TTC549 (cell line): ENCODE results near the gene ACTL9.
"Not testable (repeated sequence)": the region's sequence is repeated elsewhere in the genome, so short reads cannot be mapped to it uniquely, and the experiment has no call there.

Experiments used
- FAIRE-seq: peaks from 2 replicates; lab custom pipeline; 2012; peaks lifted over from hg19 to GRCh38; lab: Jason Lieb, UNC

Gene ACTL9

DNA sequence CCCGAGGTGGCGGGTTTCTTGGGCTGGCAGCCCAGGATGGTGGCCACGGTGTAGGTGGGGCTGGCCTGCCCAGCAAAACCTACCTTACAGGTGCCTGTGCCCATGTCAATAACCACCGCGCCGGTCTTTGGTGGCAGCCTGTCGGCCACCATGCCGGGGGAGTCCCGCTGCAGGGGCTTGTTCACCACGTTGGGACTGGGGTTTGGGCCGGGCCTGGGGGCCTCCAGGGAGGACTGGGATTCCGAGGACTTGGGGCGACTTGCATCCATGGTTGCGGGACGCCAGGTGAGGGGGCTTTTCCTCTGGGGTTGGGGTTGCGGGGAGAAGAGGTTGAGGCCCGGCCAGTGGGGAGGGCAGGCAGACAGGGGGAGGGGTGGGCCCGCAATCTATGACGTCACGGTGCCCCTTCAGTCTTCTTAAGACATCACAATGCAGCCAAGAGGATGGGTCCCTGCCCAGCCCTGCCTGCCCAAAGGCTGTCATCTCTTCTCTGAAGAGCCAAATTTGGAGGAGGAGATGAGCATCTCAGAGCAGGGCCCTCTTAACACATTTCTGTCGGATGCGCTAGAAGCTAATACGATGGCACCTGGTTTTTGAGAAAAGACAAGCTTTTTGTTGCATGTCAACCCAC is at the start of gene ACTL9:
Gene ACTL9, minus strand, starts transcription at position 363 of the 631 bp plus-strand sequence. Its CDS starts 94 bp downstream, at position 269.
- FAIRE-seq: no peak

DNA sequence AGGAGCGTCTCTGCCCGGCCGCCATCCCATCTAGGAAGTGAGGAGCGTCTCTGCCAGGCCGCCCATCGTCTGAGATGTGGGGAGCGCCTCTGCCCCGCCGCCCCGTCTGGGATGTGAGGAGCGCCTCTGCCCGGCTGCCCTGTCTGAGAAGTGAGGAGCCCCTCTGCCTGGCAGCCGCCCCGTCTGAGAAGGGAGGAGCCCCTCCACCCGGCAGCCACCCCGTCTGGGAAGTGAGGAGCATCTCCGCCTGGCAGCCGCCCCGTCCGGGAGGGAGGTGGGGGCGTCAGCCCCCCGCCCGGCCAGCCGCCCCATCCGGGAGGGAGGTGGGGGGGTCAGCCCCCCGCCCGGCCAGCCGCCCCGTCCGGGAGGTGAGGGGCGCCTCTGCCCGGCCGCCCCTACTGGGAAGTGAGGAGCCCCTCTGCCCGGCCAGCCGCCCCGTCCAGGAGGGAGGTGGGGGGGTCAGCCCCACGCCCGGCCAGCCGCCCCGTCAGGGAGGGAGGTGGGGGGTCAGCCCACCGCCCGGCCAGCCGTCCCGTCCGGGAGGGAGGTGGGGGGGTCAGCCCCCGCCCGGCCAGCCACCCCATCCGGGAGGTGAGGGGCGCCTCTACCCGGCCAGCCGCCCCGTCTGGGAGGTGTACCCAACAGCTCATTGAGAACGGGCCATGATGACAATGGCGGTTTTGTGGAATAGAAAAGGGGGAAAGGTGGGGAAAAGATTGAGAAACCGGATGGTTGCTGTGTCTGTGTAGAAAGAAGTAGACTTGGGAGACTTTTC is 40.9 kb upstream of the ACTL9 start:
- not testable (repeated sequence) for FAIRE-seq

- no peak for FAIRE-seq
These were observed 39.8 kb upstream of the ACTL9 start for GRCh38 chr19:8738377-8738776.

GRCh38 chr19:8731428-8732169 is 33.0 kb upstream of the ACTL9 start:
- FAIRE-seq: no peak

GRCh38 chr19:8724276-8724675 is 25.7 kb upstream of the ACTL9 start:
- no peak for FAIRE-seq

- FAIRE-seq: no peak
These were observed 23.4 kb upstream of the ACTL9 start for GRCh38 chr19:8722032-8722431.

- FAIRE-seq: no peak
These were observed 22.7 kb upstream of the ACTL9 start, which contains the start of gene OR2Z1 for GRCh38 chr19:8721334-8721733. OR2Z1 (plus strand) TSS chr19:8721634; CDS start chr19:8731029, 9,395 bp downstream.

GRCh38 chr19:8710337-8710736 is 11.7 kb upstream of the ACTL9 start:
- FAIRE-seq: not testable (repeated sequence)

DNA sequence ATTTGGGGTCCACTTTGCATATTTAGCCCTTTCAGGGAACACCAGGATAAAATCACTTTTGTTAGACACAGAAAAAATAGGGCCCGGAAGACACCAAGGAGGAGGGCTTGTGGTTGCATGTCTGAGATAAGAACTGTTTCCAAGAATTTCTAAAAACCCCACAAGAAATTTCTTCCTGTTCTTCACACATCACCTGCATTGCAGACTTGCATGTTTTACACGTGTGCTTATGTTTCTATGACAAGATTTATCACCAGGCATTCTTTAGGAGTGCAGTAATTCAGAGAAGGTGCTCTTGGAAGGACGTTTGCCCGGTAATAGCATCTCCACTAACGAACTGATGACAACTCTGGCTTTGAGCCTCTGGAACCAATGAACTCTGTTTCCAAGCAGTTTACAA is 7.1 kb upstream of the ACTL9 start:
- no peak for FAIRE-seq

- FAIRE-seq: not testable (repeated sequence)
These were observed 6.7 kb upstream of the ACTL9 start for GRCh38 chr19:8705304-8705703.

DNA sequence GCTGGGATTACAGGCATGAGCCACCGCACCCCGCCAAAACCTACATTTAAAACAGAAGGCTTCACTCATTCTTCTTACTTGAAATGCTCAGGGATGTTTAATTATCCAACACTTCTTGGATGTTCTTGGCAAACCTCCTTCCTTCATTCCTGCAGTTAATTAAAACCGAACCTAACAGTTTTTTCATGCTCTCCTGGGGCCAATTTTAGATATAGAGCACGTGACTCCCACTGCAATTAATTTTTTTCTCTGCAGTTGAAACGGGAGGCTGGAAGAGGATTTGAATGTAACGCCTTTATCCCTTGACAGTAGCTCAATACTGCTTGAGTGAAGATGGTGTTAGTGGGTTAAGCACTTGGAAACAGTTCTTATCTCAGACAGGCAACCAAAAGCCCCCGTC is 4.6 kb upstream of the ACTL9 start:
- no peak for FAIRE-seq

DNA sequence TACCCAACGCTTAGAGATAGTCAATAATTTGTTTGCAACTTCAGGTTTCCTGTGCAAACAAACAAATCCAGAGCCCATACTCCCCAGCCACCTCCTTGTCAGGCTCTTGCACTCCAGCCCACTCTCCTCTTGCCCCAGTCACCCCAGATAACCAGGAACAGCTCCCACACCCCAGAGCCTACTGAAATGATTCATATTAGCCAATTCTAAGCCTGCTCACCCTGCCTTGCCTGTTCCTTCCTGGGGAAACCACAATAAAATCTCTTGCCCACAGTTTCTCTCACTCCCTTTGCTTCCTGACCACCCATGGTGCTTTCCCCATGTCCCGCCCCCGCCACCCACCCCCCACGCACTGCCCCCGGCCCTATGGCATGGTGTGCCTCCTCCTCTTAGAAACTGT is 3.8 kb upstream of the ACTL9 start:
- no peak for FAIRE-seq

- no peak for FAIRE-seq
These were observed 2.4 kb upstream of the ACTL9 start for GRCh38 chr19:8700956-8701355.

DNA sequence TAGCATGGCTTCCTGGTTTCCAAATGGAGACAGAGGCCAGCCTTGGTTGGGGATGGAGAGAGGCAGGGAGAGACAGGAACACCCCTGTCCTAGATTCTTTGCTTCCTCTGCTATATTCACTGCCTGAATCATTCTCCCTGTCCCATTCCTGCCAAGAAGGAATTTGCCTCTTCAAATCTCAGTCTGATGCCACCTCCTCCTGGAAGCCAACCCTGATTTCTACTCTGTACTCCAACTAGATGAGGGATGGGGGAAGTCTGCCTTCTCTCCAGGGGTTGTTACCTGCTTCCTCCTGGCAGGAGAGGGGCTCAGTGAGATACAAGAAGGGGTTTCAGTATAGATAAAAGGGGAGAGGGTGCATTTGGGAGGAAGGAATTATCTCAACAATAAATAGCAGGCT is 1.3 kb upstream of the ACTL9 start:
- FAIRE-seq: no peak

DNA sequence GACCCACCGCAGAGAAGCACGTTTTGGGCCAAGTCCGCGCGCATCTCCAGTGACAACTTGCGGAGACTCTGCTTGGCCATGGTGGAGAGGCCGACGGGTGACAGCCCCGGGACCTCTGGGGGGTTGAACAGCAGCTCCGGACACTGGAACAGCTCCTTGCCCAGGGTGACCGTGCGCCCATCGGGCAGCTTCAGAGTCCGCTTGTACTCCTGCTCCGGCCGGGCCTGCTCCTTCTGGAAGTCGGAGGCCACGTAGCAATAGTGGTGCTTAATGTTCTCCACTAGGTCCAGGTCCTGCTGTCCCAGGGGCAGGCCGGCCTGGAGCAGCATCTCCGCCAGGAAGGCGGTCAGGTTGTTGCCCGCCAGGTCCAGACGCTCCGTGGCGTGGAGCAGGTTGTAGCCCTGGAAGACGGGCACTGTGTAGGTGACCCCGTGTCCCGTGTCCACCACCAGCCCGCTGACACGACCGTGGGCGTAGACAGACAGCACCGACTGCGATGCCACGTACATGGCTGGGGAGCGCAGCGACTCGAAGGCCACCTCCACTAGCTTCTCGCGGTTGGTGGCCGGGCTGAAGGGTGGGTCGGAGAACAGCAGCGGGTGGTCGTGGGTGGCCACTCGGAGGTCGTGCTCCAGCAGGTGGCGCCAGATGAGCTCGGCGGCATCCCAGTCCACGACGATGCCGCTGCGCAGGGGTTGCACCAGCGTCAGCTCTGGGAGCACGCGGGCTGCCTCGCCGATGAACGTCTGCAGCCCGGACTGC is 743 bp downstream of the ACTL9 start:
- no peak for FAIRE-seq

- no peak for FAIRE-seq
These were observed 1.6 kb downstream of the ACTL9 start for GRCh38 chr19:8696993-8697392.

DNA sequence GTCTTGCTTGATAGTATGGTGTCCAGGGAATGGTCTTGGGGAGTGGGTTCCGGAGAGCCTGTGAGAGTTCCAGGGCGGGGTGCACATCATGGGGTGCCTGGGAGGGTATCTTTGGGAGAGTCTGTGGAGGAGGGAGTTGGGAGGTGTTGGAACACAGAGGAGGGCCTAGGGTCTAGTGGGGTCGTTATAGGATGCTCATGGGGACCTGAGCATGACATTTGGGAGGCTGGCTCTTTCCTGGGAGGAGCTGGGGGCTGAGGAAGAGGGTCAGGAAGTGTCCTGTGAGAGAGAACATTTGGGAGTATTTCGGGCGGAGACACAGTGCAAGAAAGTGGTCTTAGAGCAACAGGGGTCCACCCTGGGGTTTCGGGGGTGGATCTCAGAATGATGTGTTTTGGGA is 2.7 kb downstream of the ACTL9 start:
- no peak for FAIRE-seq

DNA sequence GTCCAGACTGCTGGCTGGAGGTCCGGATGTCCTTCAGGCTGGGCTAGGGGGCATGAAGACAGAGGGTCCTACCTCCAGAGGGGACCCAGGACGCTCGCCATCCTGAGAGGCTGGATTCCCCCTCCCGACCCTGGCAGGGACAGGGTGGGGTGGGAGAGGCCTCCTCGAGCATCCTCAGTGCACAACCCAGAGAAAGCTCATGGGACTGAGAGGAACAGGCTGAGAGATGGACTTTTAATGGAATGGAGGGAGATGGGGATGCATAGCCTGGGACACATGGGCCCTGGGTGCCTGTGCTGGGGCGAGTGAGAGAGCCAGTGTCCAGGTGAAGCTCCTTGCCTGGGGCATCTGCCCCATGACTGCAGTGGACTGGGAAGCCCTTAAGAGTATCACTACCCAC is 3.1 kb downstream of the ACTL9 start:
- FAIRE-seq: no peak

- FAIRE-seq: no peak
These were observed 7.6 kb downstream of the ACTL9 start for GRCh38 chr19:8690753-8691539.

- no peak for FAIRE-seq
These were observed 9.7 kb downstream of the ACTL9 start for GRCh38 chr19:8688930-8689329.

DNA sequence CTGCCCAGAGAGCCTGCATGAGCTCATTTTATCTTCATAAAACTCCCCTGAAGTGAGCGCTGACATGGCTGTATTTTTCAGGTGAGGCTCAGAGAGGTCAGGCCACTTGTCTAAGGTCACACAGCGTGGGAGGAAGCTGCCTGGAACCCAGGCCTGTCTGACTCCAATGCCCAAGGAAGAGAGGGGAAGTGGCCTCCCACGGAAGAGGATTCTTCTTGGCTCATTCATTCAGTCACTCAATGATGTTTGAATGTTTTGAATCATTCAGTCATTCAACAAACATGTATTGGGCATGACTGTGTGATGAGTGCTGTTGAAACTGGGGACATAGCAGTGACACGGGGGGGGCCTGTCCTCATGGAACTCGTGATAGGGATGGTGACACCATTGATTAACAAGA is 12.0 kb downstream of the ACTL9 start:
- no peak for FAIRE-seq
